GM23338 (cell line): Measurements from ENCODE around the gene AGPAT3. TPM values are rescaled to one million over a fixed set of nuclear protein-coding genes. Genes with fewer than 3 reads are reported as not detected.

Experiments used
- ATAC-seq: fragments of 200-7000 bp; cut with Tn5 transposase; 3 replicates; pipeline ENCODE4 v1.9.1; 2020
- DNase-seq: peaks from one replicate; pipeline ENCODE4 v3.0.0-alpha.2; 2015; ENCODE audit warnings: low spot score
- H2AFZ ChIP-seq: fragments of 200-600 bp; sonication (generic); 2 replicates; pipeline ENCODE4 v1.8.0; 2016; ENCODE audit warnings: antibody characterized with exemption, mild to moderate bottlenecking, moderate library complexity
- H3F3A ChIP-seq: fragments of 200-600 bp; sonication (generic); replicated peaks from 2 replicates; pipeline ENCODE4 v1.8.0; 2017; ENCODE audit warnings: antibody characterized with exemption, mixed run types, low read depth
- H3K27ac ChIP-seq: fragments of 200-600 bp; sonication (generic); 2 replicates; pipeline ENCODE4 v1.6.1; 2016; ENCODE audit warnings: low read depth
- H3K27me3 ChIP-seq: fragments of 200-600 bp; sonication (generic); 2 replicates; pipeline ENCODE4 v1.8.0; 2016; ENCODE audit warnings: mild to moderate bottlenecking, mixed run types, moderate library complexity; ENCODE audit not compliant: insufficient read depth
- H3K36me3 ChIP-seq: fragments of 200-600 bp; sonication (generic); 2 replicates; pipeline ENCODE4 v1.8.0; 2016; ENCODE audit warnings: mild to moderate bottlenecking; ENCODE audit not compliant: insufficient read depth
- H3K4me1 ChIP-seq: fragments of 200-600 bp; sonication (generic); 2 replicates; pipeline ENCODE4 v1.8.0; 2016; ENCODE audit warnings: mild to moderate bottlenecking, moderate library complexity; ENCODE audit not compliant: insufficient read depth
- H3K4me2 ChIP-seq: fragments of 200-600 bp; sonication (generic); 2 replicates; pipeline ENCODE4 v1.7.1; 2017; ENCODE audit warnings: mixed run types
- H3K4me3 ChIP-seq: fragments of 200-600 bp; sonication (generic); 2 replicates; pipeline ENCODE4 v1.6.1; 2016; ENCODE audit warnings: mixed run types
- H3K79me2 ChIP-seq: fragments of 200-600 bp; sonication (generic); replicated peaks from 2 replicates; pipeline ENCODE4 v1.8.0; 2017; ENCODE audit warnings: mild to moderate bottlenecking; ENCODE audit not compliant: insufficient read depth
- H3K9me2 ChIP-seq: fragments of 200-600 bp; sonication (generic); 2 replicates; pipeline ENCODE4 v1.8.0; 2017; ENCODE audit not compliant: insufficient read depth
- H4K20me1 ChIP-seq: fragments of 200-600 bp; sonication (generic); replicated peaks from 2 replicates; pipeline ENCODE4 v1.8.0; 2017; ENCODE audit warnings: mild to moderate bottlenecking; ENCODE audit not compliant: insufficient read depth
- H3K27ac Mint-ChIP-seq: 2 replicates; pipeline ENCODE4 v1.8.0; 2020; ENCODE audit warnings: inconsistent platforms, mild to moderate bottlenecking, moderate library complexity, mixed read lengths
- H3K27me3 Mint-ChIP-seq: 3 replicates; pipeline ENCODE4 v1.8.0; 2022; ENCODE audit warnings: low read depth, mild to moderate bottlenecking, moderate library complexity, mixed read lengths, inconsistent platforms; ENCODE audit not compliant: insufficient read depth, poor library complexity
- H3K36me3 Mint-ChIP-seq: 3 replicates; pipeline ENCODE4 v1.8.0; 2021; ENCODE audit warnings: low read depth, mild to moderate bottlenecking, inconsistent platforms, moderate library complexity, mixed read lengths
- H3K4me1 Mint-ChIP-seq: 3 replicates; pipeline ENCODE4 v1.8.0; 2020; ENCODE audit warnings: mild to moderate bottlenecking, inconsistent platforms, mixed read lengths
- H3K4me3 Mint-ChIP-seq: 3 replicates; pipeline ENCODE4 v1.8.0; 2021; ENCODE audit warnings: moderate library complexity, mild to moderate bottlenecking, inconsistent platforms, mixed read lengths
- H3K9me3 Mint-ChIP-seq: 3 replicates; pipeline ENCODE4 v1.8.0; 2020; ENCODE audit warnings: moderate library complexity, mild to moderate bottlenecking, inconsistent platforms, mixed read lengths
- CREB1 ChIP-seq: fragments of 250-450 bp; sonication (Bioruptor Pico); IDR thresholded peaks from 2 replicates; pipeline ENCODE4 v1.5.0; 2020; ENCODE audit warnings: low read depth, mild to moderate bottlenecking, moderate library complexity
- CTCF ChIP-seq, 2 experiments: fragments of 200-600 bp in 1 of 2; sonication (generic) in 1 of 2; conservative IDR thresholded peaks; 2 replicates each; pipeline versions ENCODE4 v1.5.1 to v1.6.1; 2016 to 2017; ENCODE audit warnings: antibody characterized with exemption in 2 of 2, low read depth in 2 of 2, mild to moderate bottlenecking in 2 of 2, moderate library complexity in 1 of 2
- EZH2 ChIP-seq: fragments of 200-600 bp; sonication (generic); IDR thresholded peaks from one replicate; pipeline ENCODE4 v1.8.0; 2017; ENCODE audit warnings: antibody characterized with exemption, mild to moderate bottlenecking, low read depth; ENCODE audit not compliant: unreplicated experiment
- EZH2phosphoT487 ChIP-seq: fragments of 200-600 bp; sonication (generic); IDR thresholded peaks from one replicate; pipeline ENCODE4 v1.8.1; 2018; ENCODE audit warnings: antibody characterized with exemption; ENCODE audit not compliant: unreplicated experiment
- JUNB ChIP-seq: IDR thresholded peaks from one replicate; pipeline ENCODE4 v1.6.1; 2016; ENCODE audit warnings: antibody characterized with exemption; ENCODE audit not compliant: unreplicated experiment
- NANOG ChIP-seq: IDR thresholded peaks from 2 replicates; pipeline ENCODE4 v1.6.1; 2016; ENCODE audit warnings: antibody characterized with exemption, borderline replicate concordance
- POLR2AphosphoS5 ChIP-seq: IDR thresholded peaks from 2 replicates; pipeline ENCODE4 v1.6.1; 2016; ENCODE audit warnings: antibody characterized with exemption, low read depth
- STAT1 ChIP-seq: IDR thresholded peaks from one replicate; pipeline ENCODE4 v1.6.1; 2016; ENCODE audit warnings: antibody characterized with exemption; ENCODE audit not compliant: unreplicated experiment
- ZNF114 ChIP-seq: fragments of 250-450 bp; sonication (Bioruptor Pico); IDR thresholded peaks from 2 replicates; pipeline ENCODE4 v1.5.0; 2020; ENCODE audit warnings: mild to moderate bottlenecking, moderate library complexity
- ZNF331 ChIP-seq: fragments of 250-450 bp; sonication (Bioruptor Pico); IDR thresholded peaks from 2 replicates; pipeline ENCODE4 v1.5.0; 2020; ENCODE audit warnings: low read depth, mild to moderate bottlenecking, moderate library complexity
- polyA plus RNA-seq: library from polyadenylated mRNA; unstranded; fragments of >200 nt; fragmentation: Nextera tagmentation; extraction: Ambion mirVana; gene quantifications from 2 replicates; pipeline ENCODE4 v1.2.1, GENCODE V29; 2016
- total RNA-seq: library from RNA; depleted of rRNA; stranded (reverse); fragments of >200 nt; shearing (Covaris generic); gene quantifications from 2 replicates; pipeline ENCODE4 v1.2.3, GENCODE V29; 2014
- TF ChIP-seq, protein P1 (sequence below): IDR thresholded peaks from 2 replicates; pipeline ENCODE4 v1.6.1; 2016; ENCODE audit warnings: antibody characterized with exemption
- TF ChIP-seq, protein P2 (sequence below): IDR thresholded peaks from one replicate; pipeline ENCODE4 v1.6.1; 2018; ENCODE audit warnings: antibody characterized with exemption; ENCODE audit not compliant: unreplicated experiment
- TF ChIP-seq, protein P3 (sequence below): fragments of 250-450 bp; sonication (Bioruptor Pico); IDR thresholded peaks from 2 replicates; pipeline ENCODE4 v1.5.0; 2020; ENCODE audit warnings: mild to moderate bottlenecking, moderate library complexity

AGPAT3 gene
- total and polyA plus RNA-seq, 2 experiments from 2014 or later = 2.1 to 6.1 TPM

DNA sequence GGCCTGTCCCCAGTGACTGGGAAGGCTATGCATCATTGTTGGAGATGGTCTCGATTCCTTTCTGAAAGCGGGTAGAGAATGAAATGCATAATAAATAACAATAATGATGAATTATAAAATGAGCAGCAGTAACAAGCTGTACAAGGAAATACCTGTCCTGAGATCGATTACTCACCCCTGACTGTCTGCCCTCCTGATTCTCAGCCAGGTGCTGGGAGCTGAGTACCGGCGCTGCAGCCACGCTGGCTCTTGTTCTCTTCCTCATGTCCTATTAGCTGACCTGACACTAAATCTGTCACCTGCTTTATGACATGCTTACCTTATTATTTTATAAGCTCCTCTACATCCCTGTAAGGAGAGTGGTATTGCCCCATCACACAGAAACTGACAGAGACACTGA, 3.4 kb downstream of the AGPAT3 start:
- Mint-ChIP-seq H3K9me3 (no peaks in the 10 kb centered on the region), H3K27me3 (peaks cover 18% of the 10 kb centered on the region), H3K27ac (no peak overlapping the region), H3K36me3 (no peaks in the 10 kb centered on the region), H3K4me3 (no peak overlapping the region), H3K4me1 (peaks cover 17% of the 10 kb centered on the region)
- Histone ChIP-seq H3K27me3 (peaks cover 25% of the 10 kb centered on the region), H2AFZ (no peak overlapping the region), H3K4me3 (no peak overlapping the region), H3K27ac (no peak overlapping the region), H3K79me2 (no peaks in the 10 kb centered on the region), H3F3A (peaks cover 12% of the 10 kb centered on the region; the same call in 1 of the 2 replicates), H4K20me1 (no peaks in the 10 kb centered on the region), H3K4me1 (peaks cover 10% of the 10 kb centered on the region), H3K36me3 (no peaks in the 10 kb centered on the region), H3K4me2 (no peak overlapping the region), H3K9me2 (no peaks in the 10 kb centered on the region)
- no peak for DNase-seq
- ATAC-seq = no peak
- no peak for TF ChIP-seq POLR2AphosphoS5
- no peak for TF ChIP-seq CTCF (conservative IDR thresholded peaks at IDR 0.05; ENCODE audit: low read depth in 2 of 2)
- TF ChIP-seq, protein P1, sequence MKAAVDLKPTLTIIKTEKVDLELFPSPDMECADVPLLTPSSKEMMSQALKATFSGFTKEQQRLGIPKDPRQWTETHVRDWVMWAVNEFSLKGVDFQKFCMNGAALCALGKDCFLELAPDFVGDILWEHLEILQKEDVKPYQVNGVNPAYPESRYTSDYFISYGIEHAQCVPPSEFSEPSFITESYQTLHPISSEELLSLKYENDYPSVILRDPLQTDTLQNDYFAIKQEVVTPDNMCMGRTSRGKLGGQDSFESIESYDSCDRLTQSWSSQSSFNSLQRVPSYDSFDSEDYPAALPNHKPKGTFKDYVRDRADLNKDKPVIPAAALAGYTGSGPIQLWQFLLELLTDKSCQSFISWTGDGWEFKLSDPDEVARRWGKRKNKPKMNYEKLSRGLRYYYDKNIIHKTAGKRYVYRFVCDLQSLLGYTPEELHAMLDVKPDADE = no peak
- TF ChIP-seq, protein P2, sequence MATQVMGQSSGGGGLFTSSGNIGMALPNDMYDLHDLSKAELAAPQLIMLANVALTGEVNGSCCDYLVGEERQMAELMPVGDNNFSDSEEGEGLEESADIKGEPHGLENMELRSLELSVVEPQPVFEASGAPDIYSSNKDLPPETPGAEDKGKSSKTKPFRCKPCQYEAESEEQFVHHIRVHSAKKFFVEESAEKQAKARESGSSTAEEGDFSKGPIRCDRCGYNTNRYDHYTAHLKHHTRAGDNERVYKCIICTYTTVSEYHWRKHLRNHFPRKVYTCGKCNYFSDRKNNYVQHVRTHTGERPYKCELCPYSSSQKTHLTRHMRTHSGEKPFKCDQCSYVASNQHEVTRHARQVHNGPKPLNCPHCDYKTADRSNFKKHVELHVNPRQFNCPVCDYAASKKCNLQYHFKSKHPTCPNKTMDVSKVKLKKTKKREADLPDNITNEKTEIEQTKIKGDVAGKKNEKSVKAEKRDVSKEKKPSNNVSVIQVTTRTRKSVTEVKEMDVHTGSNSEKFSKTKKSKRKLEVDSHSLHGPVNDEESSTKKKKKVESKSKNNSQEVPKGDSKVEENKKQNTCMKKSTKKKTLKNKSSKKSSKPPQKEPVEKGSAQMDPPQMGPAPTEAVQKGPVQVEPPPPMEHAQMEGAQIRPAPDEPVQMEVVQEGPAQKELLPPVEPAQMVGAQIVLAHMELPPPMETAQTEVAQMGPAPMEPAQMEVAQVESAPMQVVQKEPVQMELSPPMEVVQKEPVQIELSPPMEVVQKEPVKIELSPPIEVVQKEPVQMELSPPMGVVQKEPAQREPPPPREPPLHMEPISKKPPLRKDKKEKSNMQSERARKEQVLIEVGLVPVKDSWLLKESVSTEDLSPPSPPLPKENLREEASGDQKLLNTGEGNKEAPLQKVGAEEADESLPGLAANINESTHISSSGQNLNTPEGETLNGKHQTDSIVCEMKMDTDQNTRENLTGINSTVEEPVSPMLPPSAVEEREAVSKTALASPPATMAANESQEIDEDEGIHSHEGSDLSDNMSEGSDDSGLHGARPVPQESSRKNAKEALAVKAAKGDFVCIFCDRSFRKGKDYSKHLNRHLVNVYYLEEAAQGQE = no peak
- no peak for TF ChIP-seq STAT1
- no peak for TF ChIP-seq CREB1
- no peak for TF ChIP-seq ZNF331 (CRISPR knock-in tag)
- no peak for TF ChIP-seq EZH2
- TF ChIP-seq EZH2phosphoT487 = no peak
- TF ChIP-seq, protein P3, sequence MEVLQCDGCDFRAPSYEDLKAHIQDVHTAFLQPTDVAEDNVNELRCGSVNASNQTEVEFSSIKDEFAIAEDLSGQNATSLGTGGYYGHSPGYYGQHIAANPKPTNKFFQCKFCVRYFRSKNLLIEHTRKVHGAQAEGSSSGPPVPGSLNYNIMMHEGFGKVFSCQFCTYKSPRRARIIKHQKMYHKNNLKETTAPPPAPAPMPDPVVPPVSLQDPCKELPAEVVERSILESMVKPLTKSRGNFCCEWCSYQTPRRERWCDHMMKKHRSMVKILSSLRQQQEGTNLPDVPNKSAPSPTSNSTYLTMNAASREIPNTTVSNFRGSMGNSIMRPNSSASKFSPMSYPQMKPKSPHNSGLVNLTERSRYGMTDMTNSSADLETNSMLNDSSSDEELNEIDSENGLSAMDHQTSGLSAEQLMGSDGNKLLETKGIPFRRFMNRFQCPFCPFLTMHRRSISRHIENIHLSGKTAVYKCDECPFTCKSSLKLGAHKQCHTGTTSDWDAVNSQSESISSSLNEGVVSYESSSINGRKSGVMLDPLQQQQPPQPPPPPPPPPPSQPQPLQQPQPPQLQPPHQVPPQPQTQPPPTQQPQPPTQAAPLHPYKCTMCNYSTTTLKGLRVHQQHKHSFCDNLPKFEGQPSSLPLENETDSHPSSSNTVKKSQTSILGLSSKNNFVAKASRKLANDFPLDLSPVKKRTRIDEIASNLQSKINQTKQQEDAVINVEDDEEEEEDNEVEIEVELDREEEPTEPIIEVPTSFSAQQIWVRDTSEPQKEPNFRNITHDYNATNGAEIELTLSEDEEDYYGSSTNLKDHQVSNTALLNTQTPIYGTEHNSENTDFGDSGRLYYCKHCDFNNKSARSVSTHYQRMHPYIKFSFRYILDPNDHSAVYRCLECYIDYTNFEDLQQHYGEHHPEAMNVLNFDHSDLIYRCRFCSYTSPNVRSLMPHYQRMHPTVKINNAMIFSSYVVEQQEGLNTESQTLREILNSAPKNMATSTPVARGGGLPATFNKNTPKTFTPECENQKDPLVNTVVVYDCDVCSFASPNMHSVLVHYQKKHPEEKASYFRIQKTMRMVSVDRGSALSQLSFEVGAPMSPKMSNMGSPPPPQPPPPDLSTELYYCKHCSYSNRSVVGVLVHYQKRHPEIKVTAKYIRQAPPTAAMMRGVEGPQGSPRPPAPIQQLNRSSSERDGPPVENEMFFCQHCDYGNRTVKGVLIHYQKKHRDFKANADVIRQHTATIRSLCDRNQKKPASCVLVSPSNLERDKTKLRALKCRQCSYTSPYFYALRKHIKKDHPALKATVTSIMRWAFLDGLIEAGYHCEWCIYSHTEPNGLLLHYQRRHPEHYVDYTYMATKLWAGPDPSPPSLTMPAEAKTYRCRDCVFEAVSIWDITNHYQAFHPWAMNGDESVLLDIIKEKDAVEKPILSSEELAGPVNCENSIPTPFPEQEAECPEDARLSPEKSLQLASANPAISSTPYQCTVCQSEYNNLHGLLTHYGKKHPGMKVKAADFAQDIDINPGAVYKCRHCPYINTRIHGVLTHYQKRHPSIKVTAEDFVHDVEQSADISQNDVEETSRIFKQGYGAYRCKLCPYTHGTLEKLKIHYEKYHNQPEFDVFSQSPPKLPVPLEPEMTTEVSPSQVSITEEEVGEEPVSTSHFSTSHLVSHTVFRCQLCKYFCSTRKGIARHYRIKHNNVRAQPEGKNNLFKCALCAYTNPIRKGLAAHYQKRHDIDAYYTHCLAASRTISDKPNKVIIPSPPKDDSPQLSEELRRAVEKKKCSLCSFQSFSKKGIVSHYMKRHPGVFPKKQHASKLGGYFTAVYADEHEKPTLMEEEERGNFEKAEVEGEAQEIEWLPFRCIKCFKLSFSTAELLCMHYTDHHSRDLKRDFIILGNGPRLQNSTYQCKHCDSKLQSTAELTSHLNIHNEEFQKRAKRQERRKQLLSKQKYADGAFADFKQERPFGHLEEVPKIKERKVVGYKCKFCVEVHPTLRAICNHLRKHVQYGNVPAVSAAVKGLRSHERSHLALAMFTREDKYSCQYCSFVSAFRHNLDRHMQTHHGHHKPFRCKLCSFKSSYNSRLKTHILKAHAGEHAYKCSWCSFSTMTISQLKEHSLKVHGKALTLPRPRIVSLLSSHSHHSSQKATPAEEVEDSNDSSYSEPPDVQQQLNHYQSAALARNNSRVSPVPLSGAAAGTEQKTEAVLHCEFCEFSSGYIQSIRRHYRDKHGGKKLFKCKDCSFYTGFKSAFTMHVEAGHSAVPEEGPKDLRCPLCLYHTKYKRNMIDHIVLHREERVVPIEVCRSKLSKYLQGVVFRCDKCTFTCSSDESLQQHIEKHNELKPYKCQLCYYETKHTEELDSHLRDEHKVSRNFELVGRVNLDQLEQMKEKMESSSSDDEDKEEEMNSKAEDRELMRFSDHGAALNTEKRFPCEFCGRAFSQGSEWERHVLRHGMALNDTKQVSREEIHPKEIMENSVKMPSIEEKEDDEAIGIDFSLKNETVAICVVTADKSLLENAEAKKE = no peak
- TF ChIP-seq ZNF114 (CRISPR knock-in tag) = no peak
- TF ChIP-seq JUNB = no peak
- TF ChIP-seq NANOG = no peak
